HG03442 (cell line): Measurements from ENCODE around the gene ARFGEF3.
"Not testable (repeated sequence)": the region's sequence is repeated elsewhere in the genome, so short reads cannot be mapped to it uniquely, and the experiment has no call there.

Source experiments
- ATAC-seq: cut with Tn5 transposase; IDR thresholded peaks from one replicate; pipeline ENCODE4 v1.9.1; 2021; ENCODE audit warnings: mild to moderate bottlenecking, moderate library complexity; ENCODE audit not compliant: unreplicated experiment

Gene ARFGEF3

GRCh38 chr6:138211601-138212000, 49.9 kb downstream of the ARFGEF3 start:
- ATAC-seq = no peak

- ATAC-seq = not testable (repeated sequence)
Measured at GRCh38 chr6:138212530-138212929, 50.8 kb downstream of the ARFGEF3 start.

GRCh38 chr6:138215093-138215782, 53.5 kb downstream of the ARFGEF3 start:
- ATAC-seq = no peak

DNA sequence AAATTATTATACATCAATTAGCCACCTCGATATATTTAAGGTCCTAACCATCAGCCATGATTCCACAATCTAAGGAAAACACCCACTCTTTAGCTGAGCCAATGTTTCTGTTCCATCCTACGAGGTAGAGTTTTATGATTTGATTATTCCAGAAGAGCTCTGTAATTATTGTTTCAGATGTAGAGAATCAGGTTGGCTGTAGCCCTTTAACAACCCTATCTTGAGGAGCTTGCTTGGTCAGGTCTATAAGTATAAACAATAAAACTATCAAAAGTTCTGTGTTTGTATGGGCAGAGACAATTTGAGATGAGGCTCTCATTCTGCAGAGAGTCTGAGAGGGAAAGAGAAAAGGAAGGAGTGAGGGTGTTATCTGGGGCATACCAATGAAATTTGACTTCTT, 56.7 kb downstream of the ARFGEF3 start, which contains the start of gene PBOV1:
TSS of gene PBOV1 (minus strand) at position 43 of the 400 bp plus-strand sequence. CDS start 96 bp downstream, outside the sequence.
- no peak for ATAC-seq

- no peak for ATAC-seq
Measured at GRCh38 chr6:138219398-138219797, 57.7 kb downstream of the ARFGEF3 start.

DNA sequence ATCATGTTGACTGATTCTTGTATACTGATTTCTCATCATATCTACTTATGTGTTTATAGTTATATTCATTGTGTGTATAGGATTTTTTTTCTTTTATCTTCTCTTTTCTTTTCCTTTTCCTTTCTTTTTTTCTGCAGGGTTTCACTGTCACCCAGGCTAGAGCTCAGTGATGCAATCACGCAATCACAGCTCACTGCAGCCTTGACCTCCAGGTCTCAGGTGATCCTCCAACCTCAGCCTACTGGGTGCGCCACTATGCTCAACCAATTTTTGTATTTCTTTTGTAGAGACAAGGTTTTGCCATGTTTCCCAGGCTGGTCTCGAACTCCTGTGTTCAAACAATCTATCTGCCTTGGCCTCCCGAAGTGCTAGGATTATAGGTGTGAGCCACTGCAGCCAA, 58.2 kb downstream of the ARFGEF3 start:
- no peak for ATAC-seq

- ATAC-seq = no peak
Measured at GRCh38 chr6:138222901-138223546, 61.3 kb downstream of the ARFGEF3 start.

DNA sequence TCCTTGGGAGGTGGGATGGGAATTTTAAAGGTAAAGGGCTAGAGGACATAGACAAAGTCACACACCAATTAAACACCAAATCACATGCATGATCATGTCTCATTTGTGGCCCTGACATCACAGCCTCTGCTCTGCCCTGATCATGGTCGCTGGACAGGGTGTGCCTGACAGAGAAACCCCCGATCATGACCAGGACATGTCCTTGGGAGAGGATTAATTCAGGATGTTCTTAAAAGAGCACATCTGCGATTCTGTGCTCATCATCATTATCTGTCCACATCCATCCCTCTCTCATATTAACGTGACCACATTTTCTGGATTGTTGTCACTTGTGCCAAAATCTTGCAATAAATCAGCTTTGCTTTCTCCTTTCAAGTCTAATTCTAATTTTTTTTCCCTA, 64.2 kb downstream of the ARFGEF3 start:
- no peak for ATAC-seq

DNA sequence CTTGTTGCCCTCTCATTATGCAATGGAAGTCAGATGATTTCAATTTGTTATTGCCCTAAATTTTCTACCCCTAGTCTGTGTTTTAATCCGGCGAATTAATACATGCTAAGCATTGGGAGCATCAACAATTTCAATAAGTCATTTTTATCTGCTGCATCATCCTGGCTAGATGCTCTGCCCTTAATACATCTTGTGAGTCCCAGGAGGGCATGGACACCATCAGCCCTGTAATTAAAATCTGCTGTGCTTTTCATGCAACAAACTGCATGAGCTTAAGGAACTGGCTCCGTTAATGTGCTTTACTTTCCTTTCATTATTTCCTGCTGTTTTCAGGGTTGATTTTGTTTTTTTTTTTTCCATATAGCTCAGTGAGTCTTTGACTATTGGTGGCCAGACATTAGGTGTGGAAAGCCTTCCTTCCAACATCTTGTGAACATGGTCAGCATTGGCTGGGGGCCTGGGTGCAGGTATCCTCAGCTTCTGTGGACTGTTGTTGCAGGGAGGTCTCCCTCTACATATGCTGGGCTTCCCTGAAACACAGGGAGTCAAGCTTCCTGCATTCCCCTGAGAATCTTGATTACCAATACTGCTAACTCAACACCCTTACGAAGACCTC, 65.1 kb downstream of the ARFGEF3 start:
- ATAC-seq = no peak

DNA sequence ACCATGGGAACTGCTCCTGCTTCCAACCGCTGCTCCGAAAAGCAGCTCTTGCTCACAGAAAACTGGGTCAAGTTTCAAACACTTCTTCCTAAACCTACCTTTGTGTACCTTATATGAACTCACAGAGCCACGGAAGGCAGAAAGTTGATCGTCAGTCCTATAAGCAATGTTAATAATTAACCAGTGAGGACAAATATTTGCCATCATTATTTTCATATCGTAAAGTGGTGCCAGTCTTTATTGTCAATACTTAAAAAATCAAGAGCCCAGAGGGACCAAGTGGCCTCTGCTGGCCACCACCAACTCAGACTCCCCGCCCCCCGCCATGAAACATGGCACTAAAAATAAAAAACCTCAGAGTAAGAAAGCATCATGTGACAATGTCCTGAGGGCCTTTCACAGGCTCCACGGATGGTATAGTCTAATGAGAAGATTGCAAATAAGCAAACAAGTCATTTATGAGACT, 65.6 kb downstream of the ARFGEF3 start:
- no peak for ATAC-seq

GRCh38 chr6:138229072-138229471, 67.3 kb downstream of the ARFGEF3 start:
- ATAC-seq = no peak

GRCh38 chr6:138229663-138230179, 68.0 kb downstream of the ARFGEF3 start:
- ATAC-seq = no peak

- ATAC-seq = no peak
Measured at GRCh38 chr6:138230221-138230620, 68.5 kb downstream of the ARFGEF3 start.

DNA sequence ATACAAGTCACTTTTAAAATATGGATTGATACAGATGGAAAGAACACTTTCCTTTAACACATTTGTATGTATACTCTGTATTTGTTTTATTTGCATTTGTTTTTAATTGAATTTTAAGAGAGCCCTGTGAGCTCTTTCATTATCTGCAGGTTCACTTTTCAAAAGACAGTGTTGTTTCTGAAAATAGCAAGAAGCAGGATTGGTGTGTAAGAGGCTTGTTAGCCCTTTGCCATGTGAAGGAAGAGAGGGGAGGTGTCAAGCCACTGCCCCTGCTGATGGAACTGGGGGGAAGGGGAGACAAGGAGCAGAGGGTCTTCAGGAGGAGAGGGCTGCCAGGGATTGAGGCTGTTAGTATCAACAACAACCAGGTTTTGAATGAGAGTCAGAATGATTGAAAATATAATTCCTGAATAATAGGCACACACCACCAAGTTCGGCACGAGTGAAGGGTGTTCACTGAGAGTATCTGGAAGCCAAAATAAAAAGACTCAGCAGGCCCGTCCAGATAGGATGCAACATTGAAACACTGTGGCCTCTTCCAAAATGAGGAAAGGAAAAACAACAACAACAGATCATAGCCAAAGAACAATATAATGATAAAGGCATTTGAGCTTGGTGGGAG, 69.1 kb downstream of the ARFGEF3 start:
- ATAC-seq = no peak

GRCh38 chr6:138231381-138231886, 69.7 kb downstream of the ARFGEF3 start:
- no peak for ATAC-seq

GRCh38 chr6:138234363-138234762, 72.6 kb downstream of the ARFGEF3 start:
- no peak for ATAC-seq

GRCh38 chr6:138235205-138235604, 73.5 kb downstream of the ARFGEF3 start:
- ATAC-seq = no peak

DNA sequence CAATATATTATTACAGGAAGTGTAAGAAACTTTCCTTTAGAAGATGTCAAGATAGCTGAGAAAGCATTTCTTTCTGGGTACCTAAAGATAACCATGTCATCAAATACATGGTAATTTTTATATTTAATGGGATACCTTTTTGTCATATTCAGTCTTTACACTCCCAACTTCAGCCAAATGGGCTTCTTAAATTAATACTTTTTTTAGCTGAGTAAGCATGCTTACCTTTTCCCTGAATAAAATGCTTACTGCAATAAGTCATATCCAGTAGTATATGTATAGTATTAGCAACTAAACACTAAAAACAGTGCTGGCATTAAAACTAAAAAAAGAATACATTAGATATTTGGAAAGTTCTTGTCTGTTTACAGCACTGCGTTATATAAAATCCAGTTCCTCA, 74.0 kb downstream of the ARFGEF3 start:
- ATAC-seq = no peak

DNA sequence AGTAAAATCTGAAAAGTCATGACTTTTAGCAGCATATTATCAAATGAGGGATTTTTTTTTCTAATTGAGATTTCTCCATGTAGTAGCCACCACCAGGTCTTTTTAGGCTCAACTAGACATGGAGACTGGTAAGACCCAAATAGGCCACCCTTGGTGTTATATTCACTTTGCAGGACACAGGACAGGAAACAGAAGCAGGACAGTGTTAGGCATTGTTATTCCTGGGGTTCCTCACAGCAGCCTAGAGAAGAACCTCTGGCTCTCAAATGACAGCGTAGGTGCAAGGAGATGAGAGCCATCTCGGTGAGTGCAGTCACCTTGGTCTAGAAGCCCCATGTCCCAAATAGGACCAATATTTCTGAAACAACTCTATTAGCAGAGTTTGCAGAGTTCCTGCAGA, 75.7 kb downstream of the ARFGEF3 start:
- no peak for ATAC-seq

GRCh38 chr6:138238368-138238767, 76.6 kb downstream of the ARFGEF3 start:
- no peak for ATAC-seq

- ATAC-seq = no peak
Measured at GRCh38 chr6:138239774-138240173, 78.0 kb downstream of the ARFGEF3 start.
